Central memory CD8-positive, alpha-beta T cell (primary cell): ENCODE measurements around the gene CENPX.

Source experiments
- ATAC-seq: fragments of 150-1000 bp; cut with Tn5 transposase; replicated peaks from 2 replicates; pipeline ENCODE4 v1.10.0; 2022; ENCODE audit warnings: mild to moderate bottlenecking, moderate FRiP score, moderate number of reproducible peaks; ENCODE audit not compliant: poor library complexity, severe bottlenecking; ENCODE audit errors: extremely low read depth
- DNase-seq, 2 donors: peaks; one replicate each; pipeline ENCODE4 v3.0.0; 2021; ENCODE audit warnings: low spot score in 2 of 2
- H3K27ac Mint-ChIP-seq: one replicate; pipeline ENCODE4 v1.8.0; 2022; ENCODE audit warnings: low read depth, mild to moderate bottlenecking, moderate library complexity, mixed read lengths
- H3K27me3 Mint-ChIP-seq: one replicate; pipeline ENCODE4 v1.8.0; 2022; ENCODE audit warnings: mixed read lengths
- H3K36me3 Mint-ChIP-seq: one replicate; pipeline ENCODE4 v1.8.0; 2022; ENCODE audit warnings: mild to moderate bottlenecking, moderate library complexity, mixed read lengths; ENCODE audit not compliant: insufficient read depth
- H3K4me1 Mint-ChIP-seq: one replicate; pipeline ENCODE4 v1.8.0; 2022; ENCODE audit warnings: mixed read lengths
- H3K4me3 Mint-ChIP-seq: one replicate; pipeline ENCODE4 v1.8.0; 2022; ENCODE audit warnings: mild to moderate bottlenecking, moderate library complexity, mixed read lengths
- H3K9me3 Mint-ChIP-seq: one replicate; pipeline ENCODE4 v1.8.0; 2022; ENCODE audit warnings: mixed read lengths

CENPX gene

DNA sequence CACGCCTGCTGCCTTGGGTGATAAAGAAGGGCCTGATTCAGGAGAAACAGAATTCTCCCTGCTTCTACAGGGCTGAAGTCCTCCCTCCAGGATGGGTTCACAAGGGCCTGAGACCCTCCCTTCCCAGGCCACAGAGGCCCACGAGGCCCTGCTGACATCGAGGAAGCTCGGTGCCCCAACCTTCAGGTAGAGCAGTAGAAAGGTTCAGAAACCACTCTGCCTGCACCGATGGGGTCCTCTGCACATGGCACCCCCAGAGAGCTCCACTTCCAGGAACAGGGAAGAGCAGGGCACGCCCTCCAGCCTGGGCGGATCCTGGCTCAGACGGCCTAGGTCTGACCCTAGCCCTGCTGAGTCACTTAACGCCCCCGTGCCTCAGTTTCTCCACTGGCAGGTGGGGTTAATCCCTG, 773 bp downstream of the CENPX start:
- no peaks in the 10 kb centered on the region for H3K9me3 Mint-ChIP-seq
- peak overlapping the region; percentile 73 for H3K4me3 Mint-ChIP-seq
- H3K4me1 Mint-ChIP-seq = peaks cover 26% of the 10 kb centered on the region
- H3K36me3 Mint-ChIP-seq = peaks cover 5% of the 10 kb centered on the region
- no peaks in the 10 kb centered on the region for H3K27me3 Mint-ChIP-seq
- H3K27ac Mint-ChIP-seq = no peak overlapping the region
- ATAC-seq = no peak
- no peak for DNase-seq

DNA sequence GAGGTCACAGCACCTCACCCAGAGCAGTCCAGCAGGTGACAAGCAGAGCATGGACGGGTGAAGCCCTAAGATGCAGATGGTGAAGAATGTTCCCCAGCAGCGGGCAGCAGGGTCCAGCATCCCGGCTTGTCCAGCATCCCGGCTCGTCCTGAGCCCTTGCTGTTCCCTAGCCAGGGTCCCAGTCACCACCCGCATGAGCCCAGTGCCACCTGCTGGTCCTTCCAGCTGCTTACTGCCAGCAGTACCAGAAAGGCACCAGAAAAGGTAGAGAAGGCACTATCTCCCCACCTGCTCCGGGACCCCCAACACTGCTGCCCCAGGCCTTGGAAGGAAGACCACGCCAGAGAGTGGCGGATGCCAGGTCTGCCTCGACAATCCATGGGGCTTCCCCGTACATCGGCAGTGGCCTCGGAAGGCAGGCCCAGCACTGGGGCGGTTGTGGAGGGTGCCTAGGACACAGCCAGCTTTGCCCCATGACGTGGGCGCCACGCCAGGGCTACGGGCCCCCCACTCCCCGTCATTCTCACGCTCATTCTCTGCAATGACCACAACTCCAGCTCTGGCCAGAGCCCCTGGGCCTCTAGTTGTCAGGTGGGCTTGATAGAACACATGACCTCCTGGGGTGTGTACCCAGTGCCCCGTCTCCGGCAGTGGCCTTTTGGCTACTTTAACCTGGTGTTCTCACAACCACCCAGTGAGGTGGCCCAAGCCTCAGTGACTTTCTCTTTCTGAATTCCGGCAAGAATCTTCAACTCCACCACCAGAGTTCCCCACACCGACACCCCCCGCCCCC, 1.4 kb downstream of the CENPX start:
- peaks cover 26% of the 10 kb centered on the region for H3K4me1 Mint-ChIP-seq
- no peak for DNase-seq

DNA sequence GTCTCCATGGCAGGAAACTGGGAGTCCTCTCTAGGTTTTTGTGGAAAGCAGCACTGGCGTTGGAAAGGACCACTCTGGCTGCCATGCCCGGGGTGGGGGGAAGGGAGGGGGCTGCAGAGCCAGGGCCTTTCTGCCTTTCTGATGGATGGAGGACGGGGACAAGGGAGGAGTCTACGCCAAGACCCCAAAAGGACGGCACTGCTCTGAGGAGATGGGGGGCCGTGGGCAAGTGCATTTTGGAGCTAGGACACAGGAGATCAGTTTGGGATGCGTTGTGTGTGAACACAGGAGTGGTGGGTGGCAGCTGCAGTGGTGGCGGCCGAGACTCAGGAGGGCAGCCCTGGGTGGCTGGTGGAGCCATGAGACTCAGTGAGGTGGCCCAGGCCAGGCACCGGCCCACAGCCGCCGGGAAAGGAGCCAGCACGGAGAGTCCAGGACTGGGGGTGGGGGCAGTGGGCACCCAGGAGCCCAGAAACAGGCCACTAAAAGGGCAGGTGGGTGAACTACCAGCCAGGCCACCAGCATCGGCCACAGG, 2.0 kb downstream of the CENPX start:
- Mint-ChIP-seq H3K9me3 (no peaks in the 10 kb centered on the region), H3K4me3 (peak overlapping the region; percentile 34), H3K27me3 (no peaks in the 10 kb centered on the region), H3K27ac (no peak overlapping the region), H3K4me1 (peaks cover 26% of the 10 kb centered on the region), H3K36me3 (peaks cover 5% of the 10 kb centered on the region)
- no peak for DNase-seq
- ATAC-seq = no peak

More for the DNA sequence above, 1.4 kb downstream of the CENPX start:
- H3K27me3 Mint-ChIP-seq = no peaks in the 10 kb centered on the region
- no peaks in the 10 kb centered on the region for H3K9me3 Mint-ChIP-seq
- no peak overlapping the region for H3K27ac Mint-ChIP-seq
- H3K4me3 Mint-ChIP-seq = peak overlapping the region; percentile 73
- ATAC-seq = no peak
- peaks cover 5% of the 10 kb centered on the region for H3K36me3 Mint-ChIP-seq

DNA sequence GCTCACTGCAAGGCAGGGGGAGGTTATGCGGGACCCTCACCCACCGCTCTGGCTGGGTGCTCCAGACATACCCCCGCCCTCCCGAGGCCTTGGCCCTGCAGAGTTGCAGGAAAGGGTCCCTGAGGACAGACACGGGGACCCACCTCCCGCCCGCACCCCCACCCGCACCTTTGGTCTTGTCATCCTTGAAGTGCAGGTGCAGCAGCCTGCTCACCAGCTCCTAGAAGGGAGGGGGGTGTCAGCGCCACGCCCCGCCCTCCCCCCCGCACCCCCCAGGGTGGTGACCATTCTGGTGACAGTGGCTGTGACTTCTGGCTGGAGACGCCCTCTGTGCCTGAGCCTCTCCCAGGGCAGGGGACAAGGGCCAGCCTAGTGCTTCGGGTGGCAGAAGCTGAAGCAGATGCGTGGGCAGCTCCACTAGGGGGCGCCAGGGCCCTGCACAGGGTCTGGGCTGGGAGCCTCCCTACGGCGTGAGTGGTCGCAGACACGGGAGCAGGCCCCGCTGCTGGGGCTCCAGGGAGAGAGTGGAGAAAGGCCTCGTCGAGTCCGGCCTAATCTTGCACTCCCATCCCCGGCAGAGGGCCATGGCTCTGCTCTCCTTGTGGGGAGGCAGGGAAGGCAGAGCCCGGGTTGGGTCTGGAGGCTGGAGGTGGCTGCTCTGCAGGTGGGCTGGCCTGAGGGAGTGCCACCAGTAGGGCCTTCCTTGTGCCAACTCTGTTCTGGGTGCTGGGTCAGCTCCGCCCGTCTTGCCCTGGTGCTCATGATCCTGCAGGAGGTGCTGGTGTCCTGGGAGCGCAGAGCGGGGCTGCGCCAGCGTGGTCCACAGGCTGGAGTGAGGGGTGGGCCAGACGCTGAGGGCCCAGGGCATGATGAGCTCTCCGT, 2.7 kb downstream of the CENPX start:
- ATAC-seq (no peak), DNase-seq (peak in 1 of 2 donors; percentile 40)
- peaks cover 26% of the 10 kb centered on the region for H3K4me1 Mint-ChIP-seq
- no peak overlapping the region for H3K27ac Mint-ChIP-seq
- peak overlapping the region; percentile 34 for H3K4me3 Mint-ChIP-seq
- no peaks in the 10 kb centered on the region for H3K9me3 Mint-ChIP-seq
- peaks cover 5% of the 10 kb centered on the region for H3K36me3 Mint-ChIP-seq
- no peaks in the 10 kb centered on the region for H3K27me3 Mint-ChIP-seq

DNA sequence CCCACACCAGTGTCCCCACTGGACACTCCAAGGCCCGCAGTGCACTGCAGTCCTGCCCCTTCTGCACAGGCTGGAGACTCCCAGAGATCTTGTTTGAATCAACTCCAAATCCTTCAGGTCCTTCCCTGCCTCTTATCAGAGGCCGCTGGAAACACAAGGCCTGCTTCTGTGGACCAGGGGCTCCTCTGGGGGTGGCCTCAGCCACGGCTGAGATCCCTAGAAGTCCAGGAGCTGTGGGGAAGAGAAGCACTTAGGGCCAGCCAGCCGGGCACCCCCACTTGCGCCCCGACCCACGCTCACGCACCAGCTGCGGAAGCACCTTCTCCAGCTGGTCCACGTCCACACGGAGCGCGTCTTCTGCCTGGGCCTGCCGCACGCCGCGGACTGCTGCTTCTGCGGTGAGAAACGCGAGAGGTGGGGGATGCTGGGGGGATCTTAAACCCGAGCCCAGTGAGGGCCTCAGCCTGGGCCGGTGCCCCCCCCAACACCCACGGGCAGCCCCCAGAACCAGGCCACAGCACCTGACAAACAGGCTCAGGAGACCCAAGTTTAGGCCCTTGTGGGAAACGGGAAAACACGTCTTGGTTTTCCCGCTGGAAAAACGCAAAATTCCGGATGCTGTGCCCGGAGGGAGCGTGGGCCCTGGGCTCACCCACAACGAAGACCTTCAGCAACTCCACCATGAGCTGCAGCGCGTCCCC, 3.5 kb downstream of the CENPX start:
- H3K27me3 Mint-ChIP-seq = no peaks in the 10 kb centered on the region
- ATAC-seq (no peak), DNase-seq (no peak)
- H3K4me1 Mint-ChIP-seq = peaks cover 24% of the 10 kb centered on the region
- peaks cover 5% of the 10 kb centered on the region for H3K36me3 Mint-ChIP-seq
- no peaks in the 10 kb centered on the region for H3K9me3 Mint-ChIP-seq
- no peak overlapping the region for H3K4me3 Mint-ChIP-seq
- no peak overlapping the region for H3K27ac Mint-ChIP-seq

DNA sequence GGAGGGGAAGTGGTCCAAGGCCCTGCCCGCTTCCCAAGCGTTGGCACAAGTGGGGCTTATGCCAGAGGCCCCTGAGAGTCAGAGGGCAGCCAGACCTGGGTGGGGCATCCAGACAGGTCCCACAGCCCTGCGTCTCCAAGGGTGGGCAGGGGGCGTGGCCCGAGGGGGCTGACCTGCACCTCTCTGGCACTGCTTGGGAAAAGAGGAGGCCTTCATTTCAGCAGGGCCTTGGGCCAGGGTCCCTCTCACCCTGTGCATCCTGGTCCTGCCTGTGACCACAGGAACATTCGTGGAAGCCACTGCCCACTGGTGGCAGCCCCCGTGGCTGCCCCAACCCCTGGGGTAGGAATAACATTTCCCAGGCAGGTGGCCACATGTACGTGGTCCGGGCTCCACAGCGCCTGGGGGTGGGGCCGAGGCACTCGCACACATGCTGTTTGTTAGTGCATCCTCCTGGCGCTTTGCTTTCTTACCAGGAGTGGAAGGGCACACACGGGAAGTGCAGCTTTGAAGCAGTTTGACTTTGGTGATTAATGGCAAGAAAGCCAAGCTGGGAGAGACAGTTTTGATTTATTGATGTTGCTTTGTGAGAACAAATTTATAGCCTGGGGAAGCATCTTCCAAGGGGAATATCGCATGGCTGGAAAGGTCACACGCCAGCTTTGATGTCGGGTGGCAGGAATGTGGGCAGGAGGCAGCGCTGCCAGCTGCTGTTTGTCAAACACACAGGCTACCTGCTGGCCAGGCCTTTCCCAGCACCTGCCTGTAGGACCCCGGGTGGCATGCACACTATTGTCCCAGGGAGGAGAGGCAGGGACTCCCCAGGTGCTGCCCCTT, 4.3 kb downstream of the CENPX start:
- Mint-ChIP-seq H3K27ac (peak overlapping the region; percentile 13), H3K4me3 (no peak overlapping the region), H3K4me1 (peaks cover 19% of the 10 kb centered on the region), H3K9me3 (no peaks in the 10 kb centered on the region), H3K36me3 (peaks cover 5% of the 10 kb centered on the region), H3K27me3 (no peaks in the 10 kb centered on the region)
- no peak for DNase-seq
- no peak for ATAC-seq

DNA sequence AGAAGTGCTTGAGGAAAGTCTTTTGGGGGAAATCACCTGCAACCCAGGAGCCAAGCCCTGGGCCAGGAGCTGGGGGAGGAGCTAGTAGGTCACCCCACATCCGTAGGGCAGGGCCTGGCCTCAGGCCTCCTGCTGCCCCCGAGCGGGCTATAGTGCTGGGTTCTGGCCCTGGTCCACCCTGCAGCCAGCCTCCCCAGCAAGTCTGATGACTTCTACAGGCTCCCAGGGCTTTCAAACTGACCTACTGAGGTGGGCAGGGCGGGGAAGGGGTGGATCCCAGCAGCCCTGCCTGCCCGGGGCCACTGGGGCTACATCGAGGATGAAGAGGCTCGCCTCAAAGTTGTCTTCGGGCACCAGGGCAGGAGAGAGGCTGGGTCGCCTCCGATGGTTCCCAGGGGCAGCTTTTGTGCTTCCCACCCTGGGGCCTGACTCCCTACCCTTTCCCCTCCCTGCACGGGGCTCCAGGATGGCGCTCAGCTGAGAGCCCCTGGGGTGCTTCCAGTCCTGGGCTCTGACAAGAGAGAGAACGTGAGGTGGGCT, 5.0 kb downstream of the CENPX start:
- Mint-ChIP-seq H3K9me3 (no peaks in the 10 kb centered on the region), H3K4me1 (peaks cover 19% of the 10 kb centered on the region), H3K27me3 (no peaks in the 10 kb centered on the region), H3K36me3 (peaks cover 3% of the 10 kb centered on the region), H3K27ac (no peak overlapping the region), H3K4me3 (no peak overlapping the region)
- no peak for DNase-seq
- ATAC-seq = no peak

DNA sequence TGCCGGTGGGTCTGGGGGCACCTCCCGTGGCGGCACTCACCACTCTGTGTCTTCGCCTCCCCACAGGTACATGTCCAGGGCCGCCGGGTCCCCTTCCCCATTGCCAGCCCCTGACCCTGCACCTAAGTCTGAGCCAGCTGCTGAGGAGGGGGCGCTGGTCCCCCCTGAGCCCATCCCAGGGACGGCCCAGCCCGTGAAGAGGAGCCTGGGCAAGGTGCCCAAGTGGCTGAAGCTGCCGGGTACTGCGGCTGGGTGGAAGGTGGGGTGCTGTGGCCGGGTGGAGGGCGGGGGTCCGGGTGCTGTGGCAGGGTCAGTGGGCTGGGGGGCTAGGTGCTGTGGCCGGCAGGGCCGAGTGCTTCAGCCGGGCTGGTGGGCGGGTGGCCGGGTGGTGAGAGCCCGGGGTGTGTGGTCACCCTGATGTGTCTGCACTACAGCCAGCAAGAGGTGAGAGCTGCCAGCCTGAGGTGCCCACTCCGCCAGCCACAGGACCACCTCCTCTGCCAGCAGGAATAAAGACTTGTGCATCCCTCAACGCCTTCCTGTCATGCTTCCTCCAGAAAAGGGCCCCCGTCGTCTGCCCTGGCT, 5.7 kb downstream of the CENPX start:
- Mint-ChIP-seq H3K9me3 (no peaks in the 10 kb centered on the region), H3K36me3 (no peaks in the 10 kb centered on the region), H3K4me1 (peaks cover 17% of the 10 kb centered on the region), H3K27me3 (no peaks in the 10 kb centered on the region), H3K4me3 (no peak overlapping the region), H3K27ac (no peak overlapping the region)
- ATAC-seq (no peak), DNase-seq (no peak)

DNA sequence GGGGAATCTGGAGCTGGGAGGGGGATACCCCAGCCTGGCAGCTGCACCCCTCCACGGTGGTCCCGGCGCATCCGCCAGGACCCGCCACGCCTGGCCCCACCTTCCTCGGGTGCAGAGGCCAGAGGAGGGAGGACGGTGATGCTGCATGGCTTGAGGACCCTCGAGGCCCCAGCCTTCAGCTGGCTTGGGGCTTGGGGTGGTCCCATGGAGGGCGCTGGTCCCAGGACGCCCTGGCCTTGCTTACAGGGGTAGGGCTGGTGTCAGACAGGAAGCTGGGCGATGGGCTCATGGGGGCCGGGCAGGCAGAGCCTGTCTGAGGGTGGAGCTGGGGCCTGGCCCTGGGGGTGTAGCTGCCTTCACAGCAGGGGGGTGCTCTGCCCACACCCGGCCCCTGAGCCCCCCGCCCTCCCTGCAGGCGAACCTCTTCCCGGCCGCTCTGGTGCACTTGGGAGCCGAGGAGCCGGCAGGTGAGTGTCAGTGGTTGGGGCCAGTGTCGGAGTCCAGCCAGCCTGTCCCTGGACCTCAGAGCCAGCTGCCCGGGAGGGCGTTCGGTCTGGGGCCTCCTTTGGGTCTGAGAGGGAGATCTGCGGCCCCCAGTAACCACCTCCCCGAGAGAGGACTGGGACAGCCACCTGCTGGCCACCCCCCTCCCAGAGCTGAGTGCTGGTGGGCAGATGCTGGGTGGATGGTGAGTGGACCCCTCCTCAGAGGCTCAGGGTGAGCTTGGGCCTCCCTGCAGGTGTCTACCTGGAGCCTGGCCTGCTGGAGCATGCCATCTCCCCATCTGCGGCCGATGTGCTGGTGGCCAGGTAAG, 6.4 kb downstream of the CENPX start:
- Mint-ChIP-seq H3K36me3 (no peaks in the 10 kb centered on the region), H3K4me1 (peaks cover 10% of the 10 kb centered on the region), H3K4me3 (no peak overlapping the region), H3K27ac (no peak overlapping the region), H3K9me3 (no peaks in the 10 kb centered on the region), H3K27me3 (no peaks in the 10 kb centered on the region)
- ATAC-seq = no peak
- no peak for DNase-seq

DNA sequence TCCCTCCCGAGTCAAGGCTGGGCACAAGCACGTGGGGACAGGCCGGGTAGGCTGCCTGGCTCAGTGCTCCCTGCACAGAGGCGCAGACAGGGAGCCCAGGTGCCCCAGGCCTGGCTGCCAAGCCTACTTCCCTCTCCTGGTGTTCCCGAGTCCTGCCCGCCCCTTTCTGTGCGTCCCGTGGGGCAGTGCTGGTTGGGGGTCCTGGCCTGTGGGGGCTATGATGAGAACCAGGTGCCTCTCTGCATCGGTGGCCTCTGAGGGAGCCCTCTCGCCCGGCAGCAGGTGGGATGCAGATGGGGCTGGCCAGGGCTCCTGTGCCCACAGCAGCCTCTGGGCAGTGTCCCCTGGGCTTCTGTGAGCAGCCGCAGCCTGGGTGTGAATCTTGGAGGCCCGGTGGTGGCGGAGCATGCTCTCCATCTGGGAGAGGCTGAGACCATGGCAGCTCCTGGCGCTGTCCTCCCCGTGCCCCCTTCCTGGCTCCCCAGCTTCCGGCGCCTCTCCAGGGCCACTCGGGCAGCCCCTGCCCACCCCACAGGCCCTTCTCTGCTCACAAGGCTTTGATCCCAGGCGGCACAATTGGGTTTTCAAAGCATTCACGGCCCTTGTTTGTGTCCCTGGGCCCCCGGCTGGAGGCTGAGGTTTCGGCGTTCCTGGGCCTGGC, 7.2 kb downstream of the CENPX start:
- no peak overlapping the region for H3K27ac Mint-ChIP-seq
- ATAC-seq = no peak
- H3K27me3 Mint-ChIP-seq = no peaks in the 10 kb centered on the region
- no peak for DNase-seq
- no peaks in the 10 kb centered on the region for H3K9me3 Mint-ChIP-seq
- H3K4me1 Mint-ChIP-seq = peaks cover 6% of the 10 kb centered on the region
- H3K36me3 Mint-ChIP-seq = no peaks in the 10 kb centered on the region
- H3K4me3 Mint-ChIP-seq = no peak overlapping the region
